ENCODE results near the gene ANKLE1. TPM values are rescaled to one million over a fixed set of nuclear protein-coding genes. Genes with fewer than 3 reads are reported as not detected.
A peak's percentile ranks its signal among the peaks of the same experiment; 100 is the strongest.

The ANKLE1 gene
- total RNA-seq, result 0.44 TPM
- 1 to 10 TPM in 5 of 8 donors, under 1 TPM in 3; 0.70 to 1.5 (median 1.2) TPM for polyA plus RNA-seq (ENCODE audit: insufficient read depth in 1 of 8, insufficient read length in 8 of 8, low replicate concordance in 1 of 8)
- long read RNA-seq, donor 1, result 0 reads
- long read RNA-seq, donor 2, result 0 reads
- long read RNA-seq, donor 3, partial matches to known transcripts, result 0 of 1 reads
- long read RNA-seq, donor 3, other reads (novel, unspliced or antisense), result 0 of 1 reads
- long read RNA-seq, donor 4, result 0 reads
- long read RNA-seq, donor 5, result 0 reads
- long read RNA-seq, donor 6, result 0 reads
- long read RNA-seq, donor 7, result 0 reads
- long read RNA-seq, donor 8, partial matches to known transcripts, result 0 of 1 reads
- long read RNA-seq, donor 8, other reads (novel, unspliced or antisense), result 0 of 1 reads
- long read RNA-seq, donor 9, result 0 reads
- long read RNA-seq, donor 10, result 0 reads
- long read RNA-seq, donor 11, result 0 reads

- Histone ChIP-seq H3K4me1 (ENCODE audit: control insufficient read depth, insufficient read depth, low read length) (peaks cover 13% of the 10 kb centered on the region), H3K27ac (ENCODE audit: low read length) (no peak within 1 kb of the TSS), H3K4me3 (ENCODE audit: low read length) (peak within 1 kb of the TSS; percentile 34), H3K36me3 (ENCODE audit: control insufficient read depth, insufficient read depth, low read length) (peaks cover 19% of the 10 kb centered on the region), H3K9me3 (replicated peaks; ENCODE audit: control insufficient read depth, low read depth, low read length) (no peaks in the 10 kb centered on the region), H3K27me3 (ENCODE audit: control insufficient read depth, insufficient read depth, low read length) (peaks cover 15% of the 10 kb centered on the region)
- DNase-seq, result peak; percentile 40
- 6% methylated on average over 74 of the region's 75 CpGs for WGBS (ENCODE audit: insufficient coverage)
Observed at GRCh38 chr19:17281391-17282304, at the start of gene ANKLE1. Gene ANKLE1 (plus strand): TSS chr19:17281901. CDS start chr19:17281921, 20 bp downstream.

DNA sequence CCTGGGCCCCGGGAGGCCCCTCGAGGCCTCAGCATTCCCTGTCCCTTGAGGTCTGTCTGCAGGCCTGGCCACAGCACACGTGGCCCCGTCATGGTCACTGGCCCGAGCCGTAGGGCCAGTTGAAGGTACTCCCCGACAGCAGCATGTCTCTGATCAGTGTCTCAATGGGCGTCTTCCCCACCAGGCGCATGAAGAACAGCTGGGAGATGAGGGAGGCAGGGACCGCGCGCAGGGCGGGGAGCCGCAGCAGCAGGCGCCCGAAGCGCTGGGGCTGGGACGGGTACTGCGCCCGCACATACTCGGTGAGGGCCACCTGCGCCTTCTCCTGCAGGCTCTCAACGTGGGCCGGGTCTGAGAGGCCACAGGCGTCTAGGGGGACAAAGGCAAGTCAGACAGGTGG lies 49.4 kb upstream of the ANKLE1 start:
- no peak for DNase-seq
- Histone ChIP-seq H3K27me3 (ENCODE audit: control insufficient read depth, insufficient read depth, low read length) (no peaks in the 10 kb centered on the region), H3K27ac (ENCODE audit: low read length) (no peak overlapping the region), H3K4me1 (ENCODE audit: control insufficient read depth, insufficient read depth, low read length) (peaks cover 26% of the 10 kb centered on the region), H3K4me3 (ENCODE audit: low read length) (no peak overlapping the region), H3K36me3 (ENCODE audit: control insufficient read depth, insufficient read depth, low read length) (peaks cover 53% of the 10 kb centered on the region), H3K9me3 (replicated peaks; ENCODE audit: control insufficient read depth, low read depth, low read length) (no peaks in the 10 kb centered on the region)
- WGBS (ENCODE audit: insufficient coverage), result 91% methylated on average over 24 of the region's 25 CpGs

DNA sequence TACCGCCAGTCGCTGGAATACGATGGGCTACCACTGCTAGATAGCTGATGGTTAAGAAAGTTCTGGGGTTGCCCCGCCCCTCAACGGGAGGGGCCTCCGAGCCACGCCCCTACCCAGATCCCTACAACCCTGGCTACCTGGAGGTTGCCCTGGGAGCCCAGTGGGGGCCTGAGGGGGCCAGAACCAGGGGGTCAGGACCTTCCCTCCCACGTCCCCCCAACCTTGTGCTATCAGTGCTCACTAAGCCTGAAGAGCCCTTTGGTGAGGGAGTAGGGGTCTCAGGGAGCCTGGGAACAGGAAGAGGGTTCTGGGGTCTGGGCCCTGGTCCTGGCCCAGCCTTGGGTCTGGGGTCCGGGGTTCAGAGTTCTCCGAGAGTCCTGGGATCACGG lies 46.8 kb upstream of the ANKLE1 start:
- H3K27ac ChIP-seq (ENCODE audit: low read length), result peak overlapping the region; percentile 69
- no peak for DNase-seq
- H3K4me3 ChIP-seq (ENCODE audit: low read length), result peak overlapping the region; percentile 54
- no peaks in the 10 kb centered on the region for H3K27me3 ChIP-seq (ENCODE audit: control insufficient read depth, insufficient read depth, low read length)
- peaks cover 23% of the 10 kb centered on the region for H3K4me1 ChIP-seq (ENCODE audit: control insufficient read depth, insufficient read depth, low read length)
- no peaks in the 10 kb centered on the region for H3K9me3 ChIP-seq (replicated peaks; ENCODE audit: control insufficient read depth, low read depth, low read length)
- H3K36me3 ChIP-seq (ENCODE audit: control insufficient read depth, insufficient read depth, low read length), result peaks cover 60% of the 10 kb centered on the region
- 33% methylated on average over 3 of the region's 11 CpGs for WGBS (ENCODE audit: insufficient coverage)

GRCh38 chr19:17235300-17235970 lies 46.3 kb upstream of the ANKLE1 start:
- Histone ChIP-seq H3K27me3 (ENCODE audit: control insufficient read depth, insufficient read depth, low read length) (no peaks in the 10 kb centered on the region), H3K36me3 (ENCODE audit: control insufficient read depth, insufficient read depth, low read length) (peaks cover 60% of the 10 kb centered on the region), H3K4me1 (ENCODE audit: control insufficient read depth, insufficient read depth, low read length) (peaks cover 23% of the 10 kb centered on the region), H3K9me3 (replicated peaks; ENCODE audit: control insufficient read depth, low read depth, low read length) (no peaks in the 10 kb centered on the region), H3K27ac (ENCODE audit: low read length) (peak overlapping the region; percentile 69), H3K4me3 (ENCODE audit: low read length) (peak overlapping the region; percentile 54)
- peak; percentile 83 for DNase-seq
- 1% methylated on average over 79 of the region's 80 CpGs for WGBS (ENCODE audit: insufficient coverage)

- no CpG with 5 or more reads among the region's 27 CpGs for WGBS (ENCODE audit: insufficient coverage)
- Histone ChIP-seq H3K27ac (ENCODE audit: low read length) (peak overlapping the region; percentile 42), H3K36me3 (ENCODE audit: control insufficient read depth, insufficient read depth, low read length) (peaks cover 58% of the 10 kb centered on the region), H3K4me1 (ENCODE audit: control insufficient read depth, insufficient read depth, low read length) (peaks cover 23% of the 10 kb centered on the region), H3K9me3 (replicated peaks; ENCODE audit: control insufficient read depth, low read depth, low read length) (no peaks in the 10 kb centered on the region), H3K27me3 (ENCODE audit: control insufficient read depth, insufficient read depth, low read length) (no peaks in the 10 kb centered on the region), H3K4me3 (ENCODE audit: low read length) (peak overlapping the region; percentile 54)
- DNase-seq, result no peak
Observed at GRCh38 chr19:17235971-17236777, 45.5 kb upstream of the ANKLE1 start.

GRCh38 chr19:17236811-17237543 lies 44.7 kb upstream of the ANKLE1 start:
- Histone ChIP-seq H3K27ac (ENCODE audit: low read length) (no peak overlapping the region), H3K36me3 (ENCODE audit: control insufficient read depth, insufficient read depth, low read length) (peaks cover 50% of the 10 kb centered on the region), H3K4me3 (ENCODE audit: low read length) (no peak overlapping the region), H3K27me3 (ENCODE audit: control insufficient read depth, insufficient read depth, low read length) (no peaks in the 10 kb centered on the region), H3K9me3 (replicated peaks; ENCODE audit: control insufficient read depth, low read depth, low read length) (no peaks in the 10 kb centered on the region), H3K4me1 (ENCODE audit: control insufficient read depth, insufficient read depth, low read length) (peaks cover 26% of the 10 kb centered on the region)
- no peak for DNase-seq
- WGBS (ENCODE audit: insufficient coverage), result 61% methylated on average over 5 of the region's 18 CpGs

DNA sequence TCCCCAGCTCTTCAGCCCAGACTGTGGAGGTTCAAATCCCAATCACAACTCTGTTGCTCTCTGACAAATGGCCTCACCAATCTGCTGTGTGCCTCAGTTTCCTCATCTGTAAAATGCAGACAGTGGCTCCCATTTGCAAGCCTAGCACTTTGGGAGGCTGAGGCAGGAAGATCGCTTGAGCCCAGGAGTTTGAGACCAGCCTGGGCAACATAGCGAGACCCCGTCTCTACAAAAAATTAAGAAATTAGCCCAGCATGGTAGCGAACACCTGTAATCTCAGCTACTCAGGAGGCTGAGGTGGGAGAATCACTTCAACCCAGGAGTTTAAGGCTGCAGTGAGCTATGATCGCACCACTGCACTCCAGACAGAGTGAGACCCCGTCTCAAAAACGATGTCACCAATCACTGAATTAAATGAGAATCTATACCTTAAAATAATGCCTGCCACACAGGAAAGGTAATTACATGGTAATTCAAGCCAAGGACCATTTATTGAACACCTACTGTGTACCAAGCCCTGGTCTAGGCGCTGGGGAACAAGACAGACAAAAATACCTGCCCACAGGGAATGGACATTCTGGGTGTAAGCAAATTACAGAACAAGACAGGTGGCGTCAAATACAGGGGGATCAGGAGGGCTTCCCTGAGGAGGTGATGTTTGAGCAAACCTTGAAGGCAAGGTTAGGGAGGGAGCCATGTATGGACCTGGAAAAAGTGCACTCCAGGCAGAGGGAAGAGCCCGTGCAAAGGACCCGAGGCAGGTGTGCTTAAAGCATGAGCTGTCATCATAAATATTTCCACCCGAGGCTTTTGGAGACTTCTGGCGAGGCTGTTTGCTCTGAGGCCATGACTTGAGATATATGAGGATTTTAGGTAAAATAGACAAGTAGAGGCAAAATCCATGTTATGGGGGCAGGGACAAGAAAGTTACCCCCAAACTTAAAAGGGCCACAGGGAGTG lies 43.7 kb upstream of the ANKLE1 start:
- H3K36me3 ChIP-seq (ENCODE audit: control insufficient read depth, insufficient read depth, low read length), result peaks cover 41% of the 10 kb centered on the region
- no peak overlapping the region for H3K27ac ChIP-seq (ENCODE audit: low read length)
- H3K27me3 ChIP-seq (ENCODE audit: control insufficient read depth, insufficient read depth, low read length), result no peaks in the 10 kb centered on the region
- no peak overlapping the region for H3K4me3 ChIP-seq (ENCODE audit: low read length)
- 97% methylated on average over 8 of the region's 13 CpGs for WGBS (ENCODE audit: insufficient coverage)
- no peaks in the 10 kb centered on the region for H3K9me3 ChIP-seq (replicated peaks; ENCODE audit: control insufficient read depth, low read depth, low read length)
- H3K4me1 ChIP-seq (ENCODE audit: control insufficient read depth, insufficient read depth, low read length), result peaks cover 30% of the 10 kb centered on the region
- no peak for DNase-seq

DNA sequence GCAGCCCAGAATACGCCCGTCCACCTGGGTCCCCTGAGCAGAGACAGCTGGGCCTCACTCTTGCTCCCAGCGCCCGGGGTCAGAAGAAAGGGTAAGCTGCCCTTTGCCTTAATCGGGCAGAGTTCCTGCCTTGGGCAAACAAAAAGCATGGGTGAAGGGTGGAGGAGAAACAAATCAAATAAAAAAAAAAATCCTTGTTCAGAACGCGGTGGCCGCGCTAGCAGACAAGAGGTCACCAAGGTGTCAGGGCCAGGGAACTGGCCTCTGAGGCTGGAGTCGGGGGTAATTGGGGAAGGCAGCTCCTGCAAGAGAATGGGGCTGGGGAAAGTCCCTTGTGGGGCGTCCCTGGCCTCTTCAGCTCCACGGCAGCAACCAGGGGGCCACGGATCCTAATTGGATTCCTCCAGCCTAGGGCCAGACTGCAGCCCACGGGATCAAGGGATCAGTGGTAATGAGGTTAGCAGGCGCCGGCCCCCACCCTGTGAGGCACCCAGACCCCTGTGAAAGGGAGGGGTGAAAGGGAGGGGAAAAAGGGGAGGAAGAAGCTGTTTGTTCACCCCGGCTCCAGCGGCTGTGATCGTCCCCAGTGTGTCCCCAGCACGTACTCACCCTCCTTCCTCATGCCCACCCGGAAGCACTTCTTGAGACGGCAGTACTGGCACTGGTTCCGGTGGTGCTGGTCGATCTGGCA lies 41.5 kb upstream of the ANKLE1 start:
- Histone ChIP-seq H3K4me3 (ENCODE audit: low read length) (no peak overlapping the region), H3K27ac (ENCODE audit: low read length) (no peak overlapping the region), H3K9me3 (replicated peaks; ENCODE audit: control insufficient read depth, low read depth, low read length) (no peaks in the 10 kb centered on the region), H3K27me3 (ENCODE audit: control insufficient read depth, insufficient read depth, low read length) (no peaks in the 10 kb centered on the region), H3K36me3 (ENCODE audit: control insufficient read depth, insufficient read depth, low read length) (peaks cover 30% of the 10 kb centered on the region), H3K4me1 (ENCODE audit: control insufficient read depth, insufficient read depth, low read length) (peaks cover 28% of the 10 kb centered on the region)
- no peak for DNase-seq
- WGBS (ENCODE audit: insufficient coverage), result 43% methylated on average over 19 of the region's 24 CpGs

All from muscle of leg (tissue), 16 donors.